Kasumi-1 (cell line): ENCODE measurements around the gene GNLY.
A peak's percentile ranks its signal among the peaks of the same experiment; 100 is the strongest.

Experiments used
- DNase-seq, 2 experiments: peaks; one replicate each; lab custom pipeline; 2025; lab: John Stamatoyannopoulos, UW

GNLY gene

GRCh38 chr2:85684806-85685205 lies 9.4 kb upstream of the GNLY start:
- DNase-seq, result no peak

- no peak for DNase-seq
Measured at GRCh38 chr2:85690932-85691331, 3.2 kb upstream of the GNLY start.

DNA sequence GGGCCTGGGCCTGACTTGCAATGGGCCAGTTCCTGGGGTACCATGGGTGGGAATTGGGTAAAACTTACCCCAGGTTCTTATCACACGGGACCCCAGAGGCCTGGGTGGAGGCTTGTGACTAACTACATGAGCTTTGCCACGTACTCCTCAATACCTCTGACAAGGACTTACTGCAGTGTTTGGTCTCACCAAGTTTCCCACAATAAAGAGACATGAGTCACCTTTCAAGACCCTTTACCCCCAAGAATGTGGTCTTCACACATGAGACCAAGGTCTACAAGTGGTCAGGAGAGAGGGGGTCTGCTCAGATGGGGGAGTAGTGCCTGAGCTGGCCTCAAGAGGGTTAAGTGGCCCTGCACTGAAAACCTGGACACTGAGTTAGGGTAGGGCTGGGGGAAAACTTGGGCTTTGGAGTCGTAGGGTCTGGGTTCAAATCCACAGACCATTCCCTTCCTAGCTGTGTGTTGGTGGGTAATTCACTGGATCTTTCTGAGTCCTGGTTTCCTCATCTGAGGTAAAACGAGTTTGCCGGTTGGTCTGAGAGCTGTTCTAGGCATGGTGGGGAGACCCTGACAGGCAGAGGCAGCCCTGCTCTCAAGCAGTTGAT lies 2.0 kb upstream of the GNLY start:
- DNase-seq, result no peak

DNA sequence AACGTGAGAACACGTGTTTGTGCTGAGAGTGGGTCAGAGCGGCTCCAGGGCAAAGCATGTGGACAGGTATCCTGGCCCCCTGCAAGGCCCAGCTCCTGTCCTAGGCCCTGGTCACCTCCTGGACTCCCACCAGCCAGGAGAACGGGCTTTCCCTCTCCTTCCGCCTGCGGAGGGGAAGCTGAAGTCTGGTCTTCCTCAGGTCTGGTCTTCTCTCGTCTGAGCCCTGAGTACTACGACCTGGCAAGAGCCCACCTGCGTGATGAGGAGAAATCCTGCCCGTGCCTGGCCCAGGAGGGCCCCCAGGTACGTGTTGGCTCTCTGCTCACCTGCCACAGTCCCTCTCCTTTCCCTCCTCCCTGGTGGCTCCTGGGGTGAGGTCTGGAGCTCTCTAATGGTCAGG lies 963 bp downstream of the GNLY start:
- DNase-seq, result no peak

- no peak for DNase-seq
Measured at GRCh38 chr2:85695691-85696668, 1.8 kb downstream of the GNLY start.

GRCh38 chr2:85697096-85697495 lies 2.9 kb downstream of the GNLY start:
- no peak for DNase-seq

DNA sequence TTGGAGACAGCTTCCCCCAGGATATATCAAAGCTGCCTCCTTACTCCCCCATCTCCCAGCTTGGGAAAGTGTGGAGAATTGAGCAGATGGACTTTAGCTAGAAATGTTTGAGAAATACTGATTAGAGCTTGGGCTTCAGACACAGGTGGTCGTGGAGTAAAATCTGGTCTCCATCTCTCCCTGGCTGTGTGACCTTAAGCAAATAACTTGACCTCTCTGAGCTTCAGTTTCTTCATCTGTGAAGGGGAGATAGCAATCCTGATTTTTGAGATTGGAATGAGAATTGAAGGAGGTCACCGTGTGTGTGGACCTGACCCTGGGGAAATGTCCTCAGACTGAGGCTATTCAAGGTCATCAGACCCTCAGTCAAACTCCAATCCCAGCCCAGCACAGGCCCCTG lies 3.6 kb downstream of the GNLY start:
- no peak for DNase-seq

DNA sequence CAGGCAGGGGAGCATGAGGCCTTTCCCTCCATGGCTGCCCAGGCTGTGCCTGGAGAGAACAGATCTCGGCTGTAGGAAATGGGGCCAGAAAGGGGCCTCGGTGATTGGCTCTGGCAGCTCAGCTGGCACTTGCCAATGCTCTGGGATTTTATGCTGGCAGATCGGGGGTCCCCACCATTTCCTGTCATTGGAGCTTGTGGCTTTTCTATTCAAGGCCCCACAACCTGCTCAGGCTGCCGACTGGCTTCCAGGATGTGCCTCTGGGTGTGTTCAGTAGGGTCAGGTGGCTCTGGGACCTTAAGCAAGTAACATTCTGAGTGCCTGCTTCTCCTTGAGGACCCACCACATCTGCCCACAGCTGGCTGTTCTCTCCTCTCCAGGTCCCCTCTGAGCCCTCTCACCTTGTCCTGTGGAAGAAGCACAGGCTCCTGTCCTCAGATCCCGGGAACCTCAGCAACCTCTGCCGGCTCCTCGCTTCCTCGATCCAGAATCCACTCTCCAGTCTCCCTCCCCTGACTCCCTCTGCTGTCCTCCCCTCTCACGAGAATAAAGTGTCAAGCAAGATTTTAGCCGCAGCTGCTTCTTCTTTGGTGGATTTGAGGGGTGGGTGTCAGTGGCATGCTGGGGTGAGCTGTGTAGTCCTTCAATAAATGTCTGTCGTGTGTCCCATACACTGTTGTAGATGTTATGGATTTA lies 4.2 kb downstream of the GNLY start:
- no peak for DNase-seq

GRCh38 chr2:85698880-85699254 lies 4.7 kb downstream of the GNLY start:
- no peak for DNase-seq

- no peak for DNase-seq
Measured at GRCh38 chr2:85699325-85699724, 5.2 kb downstream of the GNLY start.

DNA sequence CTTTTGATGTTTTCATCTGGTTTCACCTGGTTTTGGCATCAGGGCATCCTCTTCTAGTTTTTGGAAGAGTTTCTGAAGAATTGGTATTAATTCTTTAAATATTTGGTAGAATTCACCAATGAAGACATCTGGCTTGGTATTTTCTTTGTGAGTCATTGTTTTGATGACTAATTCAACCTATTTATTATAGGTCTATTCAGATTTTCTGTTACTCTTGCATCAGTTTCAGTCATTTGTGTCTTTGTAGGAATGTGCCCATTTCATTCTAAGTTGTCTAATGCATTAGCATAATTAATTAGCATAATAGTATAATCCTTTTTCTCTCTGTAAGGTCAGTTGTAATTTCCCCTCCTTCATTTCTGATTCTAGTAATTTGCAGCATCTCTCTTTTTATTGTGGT lies 8.0 kb downstream of the GNLY start:
- no peak for DNase-seq

DNA sequence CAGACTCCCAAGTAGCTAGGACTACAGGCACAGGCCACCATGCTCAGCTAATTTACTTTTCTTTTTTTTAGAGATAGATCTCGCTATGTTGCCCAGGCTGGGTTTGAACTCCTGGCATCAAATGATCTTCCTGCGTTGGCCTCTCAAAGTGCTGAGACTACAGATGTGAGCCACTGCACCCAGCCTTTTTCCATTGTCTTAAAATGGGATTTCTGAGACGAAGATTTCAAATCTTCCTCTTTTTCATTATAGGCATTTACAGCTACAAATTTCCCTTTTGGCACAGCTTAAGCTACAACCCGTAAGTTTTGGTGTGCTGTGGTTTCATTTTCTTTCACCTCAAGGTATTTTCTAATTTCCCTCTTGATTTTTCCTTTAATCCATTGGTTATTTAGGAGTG lies 8.6 kb downstream of the GNLY start:
- DNase-seq, result no peak

GRCh38 chr2:85703329-85703728 lies 9.2 kb downstream of the GNLY start:
- no peak for DNase-seq

DNA sequence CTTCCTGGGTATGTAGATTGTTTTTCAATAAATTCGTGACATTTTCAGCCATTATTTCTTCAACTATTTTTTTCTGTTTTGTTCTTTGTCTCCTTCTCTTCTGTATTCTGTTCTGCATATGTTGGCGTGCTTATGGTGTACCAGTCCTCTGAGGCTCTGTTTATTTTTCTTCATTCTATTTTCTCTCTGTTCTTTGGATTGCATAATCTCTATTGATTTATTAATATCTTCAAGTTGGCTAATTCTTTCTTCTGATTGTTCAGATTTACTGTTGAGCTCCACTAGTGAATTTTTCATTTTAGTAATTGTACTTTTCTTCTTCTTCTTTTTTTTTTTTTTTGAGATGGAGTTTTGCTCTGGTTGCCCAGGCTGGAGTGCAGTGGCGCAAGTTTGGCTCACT lies 9.9 kb downstream of the GNLY start:
- DNase-seq, result no peak

DNA sequence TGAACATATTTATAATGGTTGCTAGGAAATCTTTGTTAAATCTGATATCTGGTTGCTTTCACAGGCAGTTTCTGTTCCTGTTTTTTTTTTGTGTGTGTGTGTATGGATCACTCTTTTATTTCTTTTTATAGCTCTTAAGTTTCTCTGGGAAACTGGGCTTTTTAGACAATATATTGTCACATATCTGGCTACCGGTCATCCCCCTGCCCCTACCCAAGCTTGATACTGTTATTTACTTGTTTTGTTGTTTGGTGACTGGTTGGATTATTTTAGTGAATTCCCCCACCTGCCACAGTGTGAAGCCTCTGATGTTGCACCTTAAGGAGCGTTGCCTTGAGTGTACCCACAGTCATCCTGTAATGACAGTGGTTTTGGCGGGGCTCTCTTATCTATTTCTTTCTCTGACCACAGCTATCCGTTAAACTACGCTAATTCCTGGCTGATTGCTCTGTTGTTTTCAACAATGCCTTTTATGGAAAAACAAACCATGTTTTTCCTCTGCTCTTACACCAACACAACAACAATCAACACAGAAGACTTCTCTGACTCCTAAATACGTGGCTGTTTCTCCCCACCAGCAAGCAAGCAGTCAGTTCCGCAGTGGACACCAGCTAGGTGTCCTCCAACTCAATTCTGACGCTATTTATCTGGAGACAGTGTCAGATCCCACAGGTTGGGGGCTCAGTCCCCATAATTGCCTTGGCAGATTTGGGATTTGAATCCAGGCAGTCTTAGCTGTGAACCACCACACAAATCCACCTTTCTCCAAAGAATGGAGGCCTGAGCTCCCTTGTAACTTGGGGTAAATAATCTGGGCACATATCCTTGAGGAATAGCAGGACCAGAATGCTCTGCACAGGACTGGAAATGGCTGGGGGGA lies 10.9 kb downstream of the GNLY start:
- DNase-seq, result no peak

DNA sequence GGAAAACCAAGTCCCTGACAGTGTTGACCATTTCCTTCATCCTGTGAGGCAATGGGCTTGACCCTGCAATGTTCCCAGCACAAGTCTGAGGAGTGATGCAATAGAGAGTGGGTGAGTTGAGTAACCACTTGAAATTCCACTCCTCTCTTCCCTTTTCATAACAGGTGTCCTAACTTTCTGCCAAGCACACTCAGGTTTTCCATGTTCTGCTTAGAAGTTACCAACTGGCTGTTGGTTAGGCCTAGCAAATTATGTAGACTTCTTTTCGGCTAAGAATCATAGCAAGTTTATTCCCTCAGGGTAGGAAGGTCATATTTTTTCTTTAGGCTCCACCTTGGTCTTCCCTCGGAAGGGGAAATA lies 11.5 kb downstream of the GNLY start:
- no peak for DNase-seq

GRCh38 chr2:85706063-85706462 lies 11.9 kb downstream of the GNLY start:
- DNase-seq, result no peak

GRCh38 chr2:85706599-85707296 lies 12.6 kb downstream of the GNLY start:
- DNase-seq, result peak in 1 of 2 experiments; percentile 14

GRCh38 chr2:85707304-85707703 lies 13.1 kb downstream of the GNLY start:
- peak; percentile 82 to 84 for DNase-seq

- no peak for DNase-seq
Measured at GRCh38 chr2:85708641-85709040, 14.5 kb downstream of the GNLY start.

GRCh38 chr2:85709401-85709811 lies 15.2 kb downstream of the GNLY start:
- peak; percentile 17 to 32 for DNase-seq
